Activated gamma-delta T cell treated with Interleukin-2 at 50 U/mL for 16 hours (primary cell): Measurements from ENCODE around the gene RASGEF1B.
"Not testable (repeated sequence)": the region's sequence is repeated elsewhere in the genome, so short reads cannot be mapped to it uniquely, and the experiment has no call there.

Experiments
- DNase-seq: peaks from one replicate; pipeline ENCODE4 v3.0.0-alpha.2; 2020

The RASGEF1B gene

GRCh38 chr4:81428002-81428401, 43.7 kb downstream of the RASGEF1B start:
- no peak for DNase-seq

GRCh38 chr4:81427344-81427821, 44.3 kb downstream of the RASGEF1B start:
- no peak for DNase-seq

- DNase-seq: no peak
Measured at GRCh38 chr4:81426770-81427289, 44.9 kb downstream of the RASGEF1B start.

- no peak for DNase-seq
Measured at GRCh38 chr4:81424816-81425755, 46.6 kb downstream of the RASGEF1B start.

- no peak for DNase-seq
Measured at GRCh38 chr4:81424336-81424735, 47.4 kb downstream of the RASGEF1B start.

GRCh38 chr4:81422595-81422994, 49.1 kb downstream of the RASGEF1B start:
- DNase-seq: no peak

- DNase-seq: no peak
Measured at GRCh38 chr4:81421346-81422218, 50.1 kb downstream of the RASGEF1B start.

- no peak for DNase-seq
Measured at GRCh38 chr4:81418572-81418971, 53.1 kb downstream of the RASGEF1B start.

GRCh38 chr4:81412946-81413495, 58.7 kb downstream of the RASGEF1B start:
- DNase-seq: no peak

GRCh38 chr4:81410680-81411079, 61.0 kb downstream of the RASGEF1B start:
- no peak for DNase-seq

- no peak for DNase-seq
Measured at GRCh38 chr4:81409836-81410235, 61.9 kb downstream of the RASGEF1B start.

- no peak for DNase-seq
Measured at GRCh38 chr4:81408341-81408740, 63.4 kb downstream of the RASGEF1B start.

GRCh38 chr4:81407726-81408125, 64.0 kb downstream of the RASGEF1B start:
- DNase-seq: no peak

GRCh38 chr4:81406481-81406880, 65.2 kb downstream of the RASGEF1B start:
- not testable (repeated sequence) for DNase-seq

GRCh38 chr4:81405900-81406401, 65.8 kb downstream of the RASGEF1B start:
- DNase-seq: peak; percentile 37

GRCh38 chr4:81404741-81405140, 67.0 kb downstream of the RASGEF1B start:
- DNase-seq: no peak

GRCh38 chr4:81404294-81404693, 67.4 kb downstream of the RASGEF1B start:
- DNase-seq: no peak

- no peak for DNase-seq
Measured at GRCh38 chr4:81399306-81400086, 72.2 kb downstream of the RASGEF1B start.

GRCh38 chr4:81398379-81398778, 73.3 kb downstream of the RASGEF1B start:
- DNase-seq: no peak

GRCh38 chr4:81397635-81398034, 74.1 kb downstream of the RASGEF1B start:
- no peak for DNase-seq

- no peak for DNase-seq
Measured at GRCh38 chr4:81395239-81395638, 76.5 kb downstream of the RASGEF1B start.

GRCh38 chr4:81392164-81392563, 79.5 kb downstream of the RASGEF1B start:
- DNase-seq: no peak
